G401.6 (cell line): ENCODE results near the gene TCEAL1.
"Not testable (repeated sequence)": the region's sequence is repeated elsewhere in the genome, so short reads cannot be mapped to it uniquely, and the experiment has no call there.

Experiments used
- FAIRE-seq: peaks from 2 replicates; lab custom pipeline; 2012; peaks lifted over from hg19 to GRCh38; lab: Jason Lieb, UNC

The TCEAL1 gene, protein sequence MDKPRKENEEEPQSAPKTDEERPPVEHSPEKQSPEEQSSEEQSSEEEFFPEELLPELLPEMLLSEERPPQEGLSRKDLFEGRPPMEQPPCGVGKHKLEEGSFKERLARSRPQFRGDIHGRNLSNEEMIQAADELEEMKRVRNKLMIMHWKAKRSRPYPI

DNA sequence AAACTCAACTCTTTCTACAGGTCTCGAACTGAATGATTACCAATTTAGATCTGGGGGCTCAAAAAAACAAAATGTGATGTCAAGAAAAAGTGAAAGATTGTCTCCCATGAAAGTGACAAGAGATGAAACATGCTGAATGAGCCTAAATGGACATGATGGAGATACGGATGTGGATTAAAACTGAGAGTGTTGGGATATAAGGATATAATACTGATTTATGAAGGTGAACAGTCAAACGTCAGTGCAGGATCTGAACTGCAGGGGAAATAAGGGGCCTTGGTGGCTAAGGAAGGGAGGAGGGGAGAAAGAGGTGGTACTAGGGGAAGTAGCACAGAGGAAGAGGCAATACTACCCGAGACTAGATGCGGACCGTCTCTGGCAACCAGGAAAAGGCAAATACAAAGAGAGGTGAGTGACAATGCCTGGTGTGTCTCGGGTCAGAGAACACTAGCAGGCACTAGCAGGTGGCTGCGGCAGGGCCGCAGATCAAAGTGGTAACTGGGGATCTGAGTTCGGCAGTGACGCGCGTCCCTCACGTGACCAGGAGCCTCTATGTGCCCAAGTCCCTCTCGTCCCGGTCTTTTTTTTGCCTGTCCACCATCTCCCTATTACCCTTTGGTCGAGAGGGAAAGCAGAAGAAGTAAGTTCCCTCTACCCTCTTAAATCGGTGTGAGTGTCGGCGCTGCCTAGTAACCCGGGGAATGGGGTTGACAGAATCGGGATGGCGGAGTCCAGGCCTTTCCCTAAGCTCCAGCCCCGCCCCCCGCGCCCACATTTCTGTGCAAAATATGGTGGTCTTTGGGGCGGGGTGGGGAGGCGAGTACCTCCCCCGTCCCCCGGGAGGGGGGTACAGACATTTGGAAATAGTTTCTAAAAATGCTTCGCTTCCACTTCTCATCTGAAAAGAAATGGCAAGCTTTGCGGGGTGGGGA lies at the start of gene TCEAL1:
Gene TCEAL1 (plus strand): TSS at position 590 of the 932 bp plus-strand sequence. CDS start 942 bp downstream, outside the sequence.
- FAIRE-seq = no peak

DNA sequence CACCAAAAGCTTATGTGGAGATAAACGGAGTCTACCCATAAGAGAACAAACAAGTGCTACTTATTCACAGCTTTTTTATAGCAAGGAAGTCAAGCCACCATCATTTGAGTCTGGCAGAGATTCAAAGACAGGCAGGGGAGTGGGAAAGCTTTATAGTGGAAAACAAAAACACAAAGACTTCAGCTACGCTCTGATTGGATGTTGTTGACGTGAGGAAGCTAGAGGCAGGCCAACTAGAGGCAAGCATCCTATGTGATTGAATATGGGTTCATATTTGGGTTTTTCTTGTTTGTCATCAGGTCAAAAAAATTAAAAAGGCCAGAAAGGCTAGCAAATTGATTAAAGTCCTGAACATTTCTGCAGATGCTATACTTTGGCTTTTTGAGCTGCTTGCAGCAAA lies 44.2 kb upstream of the TCEAL1 start:
- no peak for FAIRE-seq

GRCh38 chrX:103585411-103586313 lies 43.1 kb upstream of the TCEAL1 start, which contains the start of gene TCEAL4:
Gene TCEAL4, plus strand, starts transcription at chrX:103585515. Its CDS starts 1,161 bp downstream, at chrX:103586676.
- FAIRE-seq = no peak

- FAIRE-seq = no peak
Observed at GRCh38 chrX:103586314-103586646, 42.5 kb upstream of the TCEAL1 start.

- no peak for FAIRE-seq
Observed at GRCh38 chrX:103586659-103587058, 42.1 kb upstream of the TCEAL1 start.

DNA sequence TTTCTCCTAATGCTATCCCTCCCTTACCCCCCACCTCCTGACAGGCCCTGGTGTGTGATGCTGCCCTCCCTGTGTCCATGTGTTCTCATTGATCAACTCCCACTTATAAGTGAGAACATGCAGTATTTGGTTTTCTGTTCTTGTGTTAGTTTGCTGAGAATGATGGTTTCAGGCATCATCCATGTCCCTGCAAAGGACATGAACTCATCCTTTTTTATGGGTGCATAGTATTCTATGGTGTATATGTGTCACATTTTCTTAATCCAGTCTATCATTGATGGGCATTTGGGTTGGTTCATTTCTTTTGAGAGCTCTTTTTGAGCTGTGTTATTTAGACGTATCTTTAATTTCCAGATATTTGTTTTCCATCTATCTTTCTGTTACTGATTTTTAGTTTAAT lies 36.5 kb upstream of the TCEAL1 start:
- FAIRE-seq = not testable (repeated sequence)

DNA sequence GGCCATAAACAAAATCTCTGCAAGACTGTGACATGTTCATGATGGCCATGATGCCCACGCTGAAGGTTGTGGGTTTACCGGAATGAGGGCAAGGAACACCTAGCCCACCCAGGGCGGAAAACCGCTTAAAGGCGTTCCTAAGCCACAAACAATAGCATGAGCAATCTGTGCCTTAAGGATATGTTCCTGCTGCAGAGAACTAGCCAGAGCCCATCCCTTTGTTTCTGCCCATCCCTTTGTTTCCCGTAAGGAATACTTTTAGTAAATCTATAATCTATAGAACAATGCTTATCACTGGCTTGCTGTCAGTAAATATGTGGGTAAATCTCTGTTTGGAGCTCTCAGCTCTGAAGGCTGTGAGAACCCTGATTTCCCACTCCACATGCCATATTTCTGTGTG lies 33.6 kb upstream of the TCEAL1 start:
- not testable (repeated sequence) for FAIRE-seq

GRCh38 chrX:103607364-103608305 lies 21.1 kb upstream of the TCEAL1 start, which contains the start of gene TCEAL3:
Gene TCEAL3, plus strand, starts transcription at chrX:103607963. Its CDS starts 1,102 bp downstream, at chrX:103609065.
- FAIRE-seq = no peak

DNA sequence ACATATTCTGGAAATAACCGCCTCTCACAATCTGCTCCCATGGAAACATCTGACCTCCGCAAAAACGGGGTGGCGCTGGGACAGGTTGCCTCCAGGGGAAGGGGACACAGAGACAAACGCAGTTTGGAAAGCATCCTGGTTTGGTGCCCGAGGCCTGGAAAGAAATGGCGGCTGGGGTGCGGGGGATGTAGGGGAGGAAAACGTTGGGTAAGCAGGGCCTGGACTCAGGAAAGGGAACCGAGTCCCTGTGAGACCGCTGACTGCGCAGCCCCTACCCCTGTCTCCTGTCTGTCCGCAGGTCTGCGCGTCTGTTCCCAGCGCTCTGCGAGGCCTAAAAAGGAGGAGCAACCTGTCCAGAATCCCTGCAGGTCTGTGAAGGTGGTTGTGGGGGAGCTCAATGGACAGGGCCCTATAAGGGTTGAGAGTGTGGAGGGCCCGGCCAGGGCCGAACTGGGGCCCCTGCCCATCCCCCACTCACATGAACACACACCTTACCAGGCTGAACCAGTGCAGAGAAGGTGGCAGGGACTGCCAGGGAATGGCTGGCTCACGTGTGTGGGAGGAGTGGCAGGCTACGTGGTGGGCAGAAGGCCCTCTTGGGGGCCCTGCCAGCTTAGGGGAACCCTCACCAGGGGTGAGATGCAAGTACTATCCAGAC lies 20.3 kb upstream of the TCEAL1 start:
- no peak for FAIRE-seq

GRCh38 chrX:103610282-103610681 lies 18.5 kb upstream of the TCEAL1 start:
- FAIRE-seq = no peak

GRCh38 chrX:103613362-103613890 lies 15.3 kb upstream of the TCEAL1 start:
- FAIRE-seq = no peak

GRCh38 chrX:103614999-103615398 lies 13.8 kb upstream of the TCEAL1 start:
- FAIRE-seq = no peak

DNA sequence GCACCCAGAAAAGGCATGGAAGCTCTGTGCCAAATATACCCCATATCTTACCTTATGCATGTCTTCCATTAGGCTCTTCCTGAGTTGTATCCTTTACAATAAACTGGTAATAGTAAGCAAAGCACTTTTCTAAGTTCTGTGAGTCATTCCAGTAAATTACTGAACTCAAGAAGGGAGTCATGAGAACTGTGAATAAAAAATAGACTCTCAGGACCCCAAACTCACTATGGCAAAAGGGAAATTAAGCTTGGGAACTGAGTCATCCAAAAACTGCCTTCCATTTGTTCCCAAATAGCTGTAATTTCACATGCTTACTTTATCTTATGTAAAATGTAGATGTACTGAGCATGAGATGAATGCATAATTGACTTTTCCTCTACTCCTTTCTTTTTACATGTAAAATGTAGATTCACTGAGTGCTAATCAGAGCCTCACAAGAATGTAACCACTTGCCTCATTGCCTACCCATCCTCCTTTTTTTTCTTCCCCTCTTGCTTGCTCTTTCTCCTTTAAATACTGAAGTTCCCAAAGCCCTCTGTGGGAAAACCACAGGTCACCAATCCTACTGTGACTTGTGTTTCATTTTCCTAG lies 12.9 kb upstream of the TCEAL1 start:
- FAIRE-seq = no peak

GRCh38 chrX:103616676-103617186 lies 12.0 kb upstream of the TCEAL1 start:
- FAIRE-seq = no peak

- FAIRE-seq = no peak
Observed at GRCh38 chrX:103624111-103624510, 4.7 kb upstream of the TCEAL1 start.

GRCh38 chrX:103626855-103627254 lies 1.9 kb upstream of the TCEAL1 start:
- FAIRE-seq = no peak

DNA sequence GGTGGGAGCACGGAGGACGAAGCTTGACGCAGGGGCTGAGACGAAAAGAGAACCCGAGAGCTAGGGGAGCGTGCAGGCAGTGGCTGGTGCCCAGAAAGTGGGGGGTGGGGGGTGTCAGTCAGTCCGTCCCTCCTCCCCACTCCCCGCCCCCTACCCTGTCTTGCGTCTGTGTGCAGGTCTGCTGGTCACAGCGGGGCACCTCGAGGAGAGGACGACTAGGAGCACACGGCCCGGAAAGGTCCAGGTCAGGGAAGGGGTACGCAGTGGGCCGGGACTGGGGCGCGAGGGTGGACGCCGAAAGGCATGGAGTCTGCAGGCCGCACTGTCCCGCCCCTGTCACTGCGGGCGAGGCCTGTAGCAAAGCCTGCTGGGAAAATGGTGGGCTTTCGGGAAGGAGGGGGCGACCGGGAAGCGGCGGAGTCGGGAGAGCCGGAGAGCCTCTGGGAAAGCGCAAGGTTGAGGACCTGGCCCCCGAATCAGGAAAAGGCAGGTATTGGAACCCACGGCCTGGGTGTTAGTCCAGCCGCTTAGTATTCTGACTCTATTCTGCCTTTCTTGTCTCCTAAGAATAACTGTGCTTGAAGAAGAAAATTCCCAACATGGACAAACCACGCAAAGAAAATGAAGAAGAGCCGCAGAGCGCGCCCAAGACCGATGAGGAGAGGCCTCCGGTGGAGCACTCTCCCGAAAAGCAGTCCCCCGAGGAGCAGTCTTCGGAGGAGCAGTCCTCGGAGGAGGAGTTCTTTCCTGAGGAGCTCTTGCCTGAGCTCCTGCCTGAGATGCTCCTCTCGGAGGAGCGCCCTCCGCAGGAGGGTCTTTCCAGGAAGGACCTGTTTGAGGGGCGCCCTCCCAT lies 769 bp downstream of the TCEAL1 start:
- no peak for FAIRE-seq

GRCh38 chrX:103630171-103630511 lies 1.4 kb downstream of the TCEAL1 start:
- FAIRE-seq = no peak

DNA sequence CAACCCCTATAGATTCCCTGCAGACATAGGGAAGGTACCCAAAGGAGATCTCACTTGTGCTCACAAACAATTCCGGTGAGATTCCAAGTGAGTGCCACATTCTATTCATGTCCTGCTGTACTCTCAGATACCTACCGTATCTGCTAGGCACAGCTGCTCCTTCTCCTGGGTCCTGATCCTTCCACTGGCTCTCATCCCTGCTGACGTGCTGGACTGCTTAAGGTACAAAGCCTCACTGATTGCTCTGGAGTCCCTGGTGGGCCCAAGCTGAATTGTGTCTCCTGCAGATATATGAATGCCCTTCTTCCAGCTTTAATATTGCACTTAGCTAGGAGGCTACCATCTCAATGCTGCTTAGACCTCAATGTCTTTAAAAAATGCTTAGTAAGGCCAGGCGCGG lies 2.4 kb downstream of the TCEAL1 start:
- FAIRE-seq = no peak
